ENCODE measurements around the gene ROCK2.

DNA sequence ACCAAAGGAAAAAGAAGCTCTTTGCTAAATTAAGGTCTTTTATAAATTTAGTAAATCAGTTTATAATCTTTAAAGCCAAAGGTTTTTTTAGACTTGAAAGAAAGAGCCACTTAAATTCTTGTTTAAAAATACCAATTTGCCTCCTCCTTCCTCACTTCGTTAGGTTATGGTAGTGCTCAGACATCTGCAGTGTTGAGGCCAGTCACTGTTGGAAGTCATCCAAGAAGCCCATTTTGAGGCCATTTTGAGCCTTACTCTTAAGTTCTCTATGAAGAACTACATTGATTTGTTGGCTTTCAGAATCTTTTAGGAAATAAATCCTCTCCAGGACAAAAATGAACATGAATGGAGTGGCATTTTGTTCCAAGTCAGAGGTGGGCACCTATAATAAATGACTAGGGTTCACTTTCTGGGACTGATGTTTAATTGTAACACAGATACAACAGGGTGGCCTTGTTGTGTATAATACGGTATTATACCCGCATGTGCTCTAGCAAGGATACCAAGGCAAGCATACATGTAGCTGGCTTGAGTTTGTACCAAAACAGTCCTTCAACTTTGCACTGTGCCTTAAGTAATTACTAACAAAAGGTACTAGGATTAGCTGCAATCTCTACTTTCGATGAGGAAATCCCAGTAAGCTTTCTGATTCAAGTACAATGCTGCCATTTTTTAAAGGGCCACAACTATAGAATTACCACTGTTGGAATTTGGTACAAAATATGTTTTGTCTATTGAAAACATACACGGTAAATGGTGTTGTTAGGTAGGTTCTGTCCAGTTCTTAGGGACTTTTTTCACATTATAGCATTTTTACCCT is 166.4 kb downstream of the ROCK2 start:
- TF ChIP-seq CTCF (IDR thresholded peaks at IDR 0.05) (no peak), CREM (CRISPR knock-in tag; IDR thresholded peaks at IDR 0.05) (no peak), RELA (CRISPR knock-in tag; IDR thresholded peaks at IDR 0.05; ENCODE audit: borderline replicate concordance) (no peak), TP53 (CRISPR knock-in tag; IDR thresholded peaks at IDR 0.05) (no peak), PRRX2 (CRISPR knock-in tag; IDR thresholded peaks at IDR 0.05) (no peak), ZNF121 (CRISPR knock-in tag; IDR thresholded peaks at IDR 0.05) (no peak), PRDM15 (CRISPR knock-in tag; IDR thresholded peaks at IDR 0.05) (no peak), IRF1 (CRISPR knock-in tag; IDR thresholded peaks at IDR 0.05) (no peak), TEAD4 (CRISPR knock-in tag; IDR thresholded peaks at IDR 0.05) (no peak), KAT7 (CRISPR knock-in tag; IDR thresholded peaks at IDR 0.05; ENCODE audit: borderline replicate concordance) (no peak)
- TF ChIP-seq, protein P1, sequence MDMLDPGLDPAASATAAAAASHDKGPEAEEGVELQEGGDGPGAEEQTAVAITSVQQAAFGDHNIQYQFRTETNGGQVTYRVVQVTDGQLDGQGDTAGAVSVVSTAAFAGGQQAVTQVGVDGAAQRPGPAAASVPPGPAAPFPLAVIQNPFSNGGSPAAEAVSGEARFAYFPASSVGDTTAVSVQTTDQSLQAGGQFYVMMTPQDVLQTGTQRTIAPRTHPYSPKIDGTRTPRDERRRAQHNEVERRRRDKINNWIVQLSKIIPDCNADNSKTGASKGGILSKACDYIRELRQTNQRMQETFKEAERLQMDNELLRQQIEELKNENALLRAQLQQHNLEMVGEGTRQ (CRISPR knock-in tag; IDR thresholded peaks at IDR 0.05) = no peak
- TF ChIP-seq, protein P2, sequence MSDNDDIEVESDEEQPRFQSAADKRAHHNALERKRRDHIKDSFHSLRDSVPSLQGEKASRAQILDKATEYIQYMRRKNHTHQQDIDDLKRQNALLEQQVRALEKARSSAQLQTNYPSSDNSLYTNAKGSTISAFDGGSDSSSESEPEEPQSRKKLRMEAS (CRISPR knock-in tag; IDR thresholded peaks at IDR 0.05) = no peak

Measured in WTC11 (cell line).